GM12878 (cell line): ENCODE results near the gene SLIT1.

Source experiments
- CBX5 ChIP-seq: sonication (generic); IDR thresholded peaks from 2 replicates; pipeline ENCODE4 v1.6.1; 2016; ENCODE audit warnings: low read depth, moderate library complexity, mild to moderate bottlenecking, inconsistent platforms
- CTCF ChIP-seq, 3 experiments: IDR thresholded peaks in 2 of 3; conservative IDR thresholded peaks in 1 of 3; 2 replicates each; pipeline ENCODE4 v1.5.1; 2011; ENCODE audit warnings: low read depth in 3 of 3, low read length in 3 of 3, mild to moderate bottlenecking in 3 of 3, control low read depth in 2 of 3, moderate library complexity in 2 of 3, inconsistent platforms in 1 of 3, mixed read lengths in 1 of 3; ENCODE audit not compliant: control insufficient read depth in 2 of 3, insufficient read depth in 1 of 3; ENCODE audit errors: extremely low read depth in 1 of 3
- EP300 ChIP-seq, 2 experiments: fragments of 150-350 bp in 1 of 2; IDR thresholded peaks; 2 replicates each; pipeline ENCODE4 v1.6.1; 2011 to 2012; ENCODE audit warnings: low read depth in 2 of 2, low read length in 2 of 2, borderline replicate concordance in 1 of 2, improper control_type of control experiment in 1 of 2, inconsistent platforms in 1 of 2; ENCODE audit not compliant: control insufficient read depth in 1 of 2
- NBN ChIP-seq: fragments of 450-650 bp; IDR thresholded peaks from 2 replicates; pipeline ENCODE4 v1.6.1; 2016
- REST ChIP-seq: IDR thresholded peaks from 2 replicates; pipeline ENCODE4 v1.6.1; 2012; ENCODE audit warnings: mild to moderate bottlenecking, low read depth, low read length
- RFX5 ChIP-seq: IDR thresholded peaks from 2 replicates; pipeline ENCODE4 v1.6.1; 2011; ENCODE audit warnings: low read depth, low read length, improper control_type of control experiment
- SKIL ChIP-seq: fragments of 450-650 bp; IDR thresholded peaks from 2 replicates; pipeline ENCODE4 v1.6.1; 2017; ENCODE audit warnings: mild to moderate bottlenecking, low read depth, inconsistent platforms; ENCODE audit not compliant: poor library complexity, severe bottlenecking
- TAF1 ChIP-seq: IDR thresholded peaks from 2 replicates; pipeline ENCODE4 v1.6.1; 2011; ENCODE audit warnings: mild to moderate bottlenecking, low read depth, low read length, borderline replicate concordance
- TARDBP ChIP-seq: IDR thresholded peaks from 2 replicates; pipeline ENCODE4 v1.6.1; 2016; ENCODE audit warnings: borderline replicate concordance
- ZBTB11 ChIP-seq: fragments of 450-650 bp; formaldehyde crosslinking; IDR thresholded peaks from 2 replicates; pipeline ENCODE4 v1.5.0; 2022; ENCODE audit warnings: mild to moderate bottlenecking, missing genetic modification characterization
- ZNF274 ChIP-seq: IDR thresholded peaks from one replicate; pipeline ENCODE4 v1.8.0; 2011; ENCODE audit not compliant: insufficient read length, insufficient read depth

- no peak for TF ChIP-seq EP300 (IDR thresholded peaks at IDR 0.05; ENCODE audit: borderline replicate concordance in 1 of 2, control insufficient read depth in 1 of 2, low read depth in 2 of 2, low read length in 2 of 2)
- TF ChIP-seq CBX5: no peak
- TF ChIP-seq CTCF (IDR thresholded peaks at IDR 0.05 in 2 of 3, conservative IDR thresholded peaks at IDR 0.05 in 1 of 3; ENCODE audit: control insufficient read depth in 2 of 3, extremely low read depth in 1 of 3, insufficient read depth in 1 of 3, low read depth in 3 of 3, low read length in 3 of 3): no peak
- TF ChIP-seq NBN: no peak
- TF ChIP-seq SKIL: no peak
- no peak for TF ChIP-seq ZBTB11 (CRISPR knock-in tag)
- no peak for TF ChIP-seq REST
- TF ChIP-seq RFX5: no peak
- TF ChIP-seq TARDBP: no peak
- TF ChIP-seq ZNF274: no peak
- TF ChIP-seq TAF1: no peak
Observed at GRCh38 chr10:97142834-97143233, 42.9 kb downstream of the SLIT1 start.
